ENCODE data around the gene ZEB2.

DNA sequence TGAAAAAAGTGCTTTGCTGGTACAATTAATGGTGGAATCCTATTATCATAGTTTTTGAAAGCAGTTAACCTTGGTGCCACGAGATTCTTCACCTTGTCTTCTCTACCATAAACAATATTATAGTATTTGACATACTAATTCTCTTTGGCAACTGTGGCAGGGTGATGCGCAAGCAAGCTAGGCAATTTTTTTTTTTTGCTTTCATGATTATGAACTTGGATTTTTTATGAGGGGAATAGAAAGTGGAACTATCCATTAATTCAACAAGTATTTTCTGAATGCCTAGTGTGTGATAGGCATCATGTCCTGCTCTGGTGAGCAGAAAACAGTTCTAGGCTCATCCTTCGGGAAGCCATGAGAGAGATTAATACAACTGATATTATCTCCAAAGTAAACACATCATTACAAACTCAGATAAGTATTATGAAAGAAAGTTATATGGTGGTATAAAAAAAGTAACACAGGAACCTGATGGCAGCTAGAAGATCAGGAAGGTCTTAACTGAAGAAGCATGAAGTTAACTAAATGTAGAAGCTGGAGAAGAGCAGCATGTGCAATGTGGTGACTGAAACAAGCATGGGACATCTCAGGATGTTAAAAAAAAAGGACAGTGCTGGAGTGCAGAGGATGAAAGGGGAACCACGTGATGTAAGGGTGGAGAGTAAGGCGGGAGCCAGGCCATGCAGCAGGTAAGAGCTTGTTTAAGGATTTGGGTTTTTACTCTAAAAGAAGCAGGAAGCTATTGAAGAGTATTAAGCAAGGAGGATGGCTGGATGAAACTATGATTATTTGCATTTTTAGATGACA is 113.7 kb downstream of the ZEB2 start:
- TF ChIP-seq, protein P1, sequence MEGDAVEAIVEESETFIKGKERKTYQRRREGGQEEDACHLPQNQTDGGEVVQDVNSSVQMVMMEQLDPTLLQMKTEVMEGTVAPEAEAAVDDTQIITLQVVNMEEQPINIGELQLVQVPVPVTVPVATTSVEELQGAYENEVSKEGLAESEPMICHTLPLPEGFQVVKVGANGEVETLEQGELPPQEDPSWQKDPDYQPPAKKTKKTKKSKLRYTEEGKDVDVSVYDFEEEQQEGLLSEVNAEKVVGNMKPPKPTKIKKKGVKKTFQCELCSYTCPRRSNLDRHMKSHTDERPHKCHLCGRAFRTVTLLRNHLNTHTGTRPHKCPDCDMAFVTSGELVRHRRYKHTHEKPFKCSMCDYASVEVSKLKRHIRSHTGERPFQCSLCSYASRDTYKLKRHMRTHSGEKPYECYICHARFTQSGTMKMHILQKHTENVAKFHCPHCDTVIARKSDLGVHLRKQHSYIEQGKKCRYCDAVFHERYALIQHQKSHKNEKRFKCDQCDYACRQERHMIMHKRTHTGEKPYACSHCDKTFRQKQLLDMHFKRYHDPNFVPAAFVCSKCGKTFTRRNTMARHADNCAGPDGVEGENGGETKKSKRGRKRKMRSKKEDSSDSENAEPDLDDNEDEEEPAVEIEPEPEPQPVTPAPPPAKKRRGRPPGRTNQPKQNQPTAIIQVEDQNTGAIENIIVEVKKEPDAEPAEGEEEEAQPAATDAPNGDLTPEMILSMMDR (IDR thresholded peaks at IDR 0.05), result no peak
- no peak for TF ChIP-seq POLR2A (IDR thresholded peaks at IDR 0.05)

Measured in sigmoid colon (tissue), 3 donors.